Smooth muscle cell (in vitro differentiated cells): ENCODE data around the gene TBC1D9. TPM values are rescaled to one million over a fixed set of nuclear protein-coding genes. Genes with fewer than 3 reads are reported as not detected.

Experiments used
- DNase-seq: peaks from one replicate; lab custom pipeline; 2025; ENCODE audit not compliant: unreplicated experiment; lab: John Stamatoyannopoulos, UW
- H2AFZ ChIP-seq: fragments of 200-600 bp; sonication (generic); 2 replicates; pipeline ENCODE4 v1.6.0; 2016; ENCODE audit warnings: antibody characterized with exemption, low read depth, mild to moderate bottlenecking
- H3F3A ChIP-seq: fragments of 200-600 bp; sonication (generic); 2 replicates; pipeline ENCODE4 v1.6.0; 2017; ENCODE audit warnings: antibody characterized with exemption, low read depth
- H3K27ac ChIP-seq: fragments of 200-600 bp; sonication (generic); 2 replicates; pipeline ENCODE4 v1.5.1; 2016; ENCODE audit warnings: low read depth, mild to moderate bottlenecking
- H3K27me3 ChIP-seq: fragments of 200-600 bp; sonication (generic); 2 replicates; pipeline ENCODE4 v1.6.1; 2016; ENCODE audit warnings: low read depth, mild to moderate bottlenecking
- H3K36me3 ChIP-seq: fragments of 200-600 bp; sonication (generic); 2 replicates; pipeline ENCODE4 v1.5.1; 2016; ENCODE audit warnings: low read depth
- H3K4me1 ChIP-seq: fragments of 200-600 bp; sonication (generic); 2 replicates; pipeline ENCODE4 v1.5.1; 2016; ENCODE audit warnings: low read depth
- H3K4me2 ChIP-seq: fragments of 200-600 bp; sonication (generic); 2 replicates; pipeline ENCODE4 v1.6.0; 2016; ENCODE audit warnings: mild to moderate bottlenecking
- H3K4me3 ChIP-seq: fragments of 200-600 bp; sonication (generic); 2 replicates; pipeline ENCODE4 v1.5.1; 2016; ENCODE audit warnings: mild to moderate bottlenecking
- H3K79me2 ChIP-seq: fragments of 200-600 bp; sonication (generic); 2 replicates; pipeline ENCODE4 v1.6.0; 2016; ENCODE audit warnings: low read depth, mild to moderate bottlenecking
- H3K9ac ChIP-seq: fragments of 200-600 bp; sonication (generic); 2 replicates; pipeline ENCODE4 v1.6.0; 2016; ENCODE audit warnings: low read depth
- H3K9me3 ChIP-seq: fragments of 200-600 bp; sonication (generic); replicated peaks from 2 replicates; pipeline ENCODE4 v1.5.1; 2016; ENCODE audit warnings: low read depth
- H4K20me1 ChIP-seq: fragments of 200-600 bp; sonication (generic); 2 replicates; pipeline ENCODE4 v1.6.0; 2016; ENCODE audit warnings: low read depth
- CTCF ChIP-seq: fragments of 200-600 bp; sonication (generic); IDR thresholded peaks from 2 replicates; pipeline ENCODE4 v1.5.1; 2017; ENCODE audit warnings: borderline replicate concordance, mild to moderate bottlenecking, antibody characterized with exemption; ENCODE audit not compliant: insufficient read depth, poor library complexity, severe bottlenecking
- WGBS: methylation state at CpG from one replicate; pipeline ENCODE4 v1.1.7; 2016; ENCODE audit warnings: low lambda C conversion rate; 5-methylcytosine and 5-hydroxymethylcytosine counted together
- polyA plus RNA-seq: library from polyadenylated mRNA; unstranded; fragments of >200 nt; fragmentation: Nextera tagmentation; extraction: Ambion mirVana; gene quantifications from 2 replicates; pipeline ENCODE4 v1.2.1, GENCODE V29; 2016
- small RNA-seq: library from RNA; depleted of rRNA; stranded (forward); fragments of <200 nt; gene quantifications from one replicate; pipeline ENCODE3, GENCODE V24; 2014
- total RNA-seq: library from RNA; depleted of rRNA; stranded (reverse); fragments of >200 nt; gene quantifications from 2 replicates; pipeline ENCODE4 v1.2.3, GENCODE V29; 2014

The TBC1D9 gene
- total and polyA plus RNA-seq, 2 experiments from 2014 or later = 9.1 to 39.5 TPM

GRCh38 chr4:140575489-140575888 is 180.7 kb downstream of the TBC1D9 start:
- H3K4me1 ChIP-seq = no peaks in the 10 kb centered on the region
- H3K4me2 ChIP-seq = no peak overlapping the region
- no peak overlapping the region for H2AFZ ChIP-seq
- H3K36me3 ChIP-seq = no peaks in the 10 kb centered on the region
- H3K27me3 ChIP-seq = peaks cover 57% of the 10 kb centered on the region
- no peak overlapping the region for H3K4me3 ChIP-seq
- 76% methylated on average over 4 of the region's 4 CpGs for WGBS
- no peak overlapping the region for H3K27ac ChIP-seq
- H3F3A ChIP-seq = no peaks in the 10 kb centered on the region
- H3K9ac ChIP-seq = no peak overlapping the region
- TF ChIP-seq CTCF = no peak
- H4K20me1 ChIP-seq = no peaks in the 10 kb centered on the region
- H3K79me2 ChIP-seq = no peaks in the 10 kb centered on the region
- H3K9me3 ChIP-seq = no peaks in the 10 kb centered on the region
- no peak for DNase-seq

GRCh38 chr4:140571620-140572019 is 184.6 kb downstream of the TBC1D9 start:
- H2AFZ ChIP-seq = no peak overlapping the region
- WGBS = 79% methylated on average over 2 of the region's 2 CpGs
- no peak overlapping the region for H3K4me2 ChIP-seq
- H3K9me3 ChIP-seq = no peaks in the 10 kb centered on the region
- H3K4me3 ChIP-seq = no peak overlapping the region
- peaks cover 65% of the 10 kb centered on the region for H3K27me3 ChIP-seq
- H3K36me3 ChIP-seq = no peaks in the 10 kb centered on the region
- no peaks in the 10 kb centered on the region for H4K20me1 ChIP-seq
- peaks cover 7% of the 10 kb centered on the region for H3K4me1 ChIP-seq
- H3K27ac ChIP-seq = no peak overlapping the region
- no peaks in the 10 kb centered on the region for H3K79me2 ChIP-seq
- no peak for DNase-seq
- H3F3A ChIP-seq = no peaks in the 10 kb centered on the region
- H3K9ac ChIP-seq = no peak overlapping the region
- no peak for TF ChIP-seq CTCF

Small RNAs within 50 kb of the gene (small RNA-seq; reads per million reads assigned to genes)
- gene AC108019.1 (not detected), gene RF00019 (not detected), gene RN7SL152P (not detected), gene RNY1P14 (not detected)

Other genes with a start within 250 kb of the TBC1D9 start
- gene ELMOD2, start 232.2 kb downstream of the TBC1D9 start, total RNA-seq = 52.9 and 59.6 TPM in 2 replicates
- 26.5 and 31.0 TPM in 2 replicates for gene ELMOD2, start 232.2 kb downstream of the TBC1D9 start, polyA plus RNA-seq
- 0.67 TPM in 1 of 2 replicates, not detected in the other for gene UCP1, start 187.4 kb downstream of the TBC1D9 start, total RNA-seq
- gene UCP1, start 187.4 kb downstream of the TBC1D9 start, polyA plus RNA-seq = 0.15 and 0.24 TPM in 2 replicates